HG03520 (cell line): ENCODE measurements around the gene PSMD12.
"Not testable (repeated sequence)": the region's sequence is repeated elsewhere in the genome, so short reads cannot be mapped to it uniquely, and the experiment has no call there.

Experiments used
- ATAC-seq: cut with Tn5 transposase; IDR thresholded peaks from one replicate; pipeline ENCODE4 v1.9.1; 2021; ENCODE audit warnings: mild to moderate bottlenecking, moderate library complexity; ENCODE audit not compliant: unreplicated experiment

The PSMD12 gene

DNA sequence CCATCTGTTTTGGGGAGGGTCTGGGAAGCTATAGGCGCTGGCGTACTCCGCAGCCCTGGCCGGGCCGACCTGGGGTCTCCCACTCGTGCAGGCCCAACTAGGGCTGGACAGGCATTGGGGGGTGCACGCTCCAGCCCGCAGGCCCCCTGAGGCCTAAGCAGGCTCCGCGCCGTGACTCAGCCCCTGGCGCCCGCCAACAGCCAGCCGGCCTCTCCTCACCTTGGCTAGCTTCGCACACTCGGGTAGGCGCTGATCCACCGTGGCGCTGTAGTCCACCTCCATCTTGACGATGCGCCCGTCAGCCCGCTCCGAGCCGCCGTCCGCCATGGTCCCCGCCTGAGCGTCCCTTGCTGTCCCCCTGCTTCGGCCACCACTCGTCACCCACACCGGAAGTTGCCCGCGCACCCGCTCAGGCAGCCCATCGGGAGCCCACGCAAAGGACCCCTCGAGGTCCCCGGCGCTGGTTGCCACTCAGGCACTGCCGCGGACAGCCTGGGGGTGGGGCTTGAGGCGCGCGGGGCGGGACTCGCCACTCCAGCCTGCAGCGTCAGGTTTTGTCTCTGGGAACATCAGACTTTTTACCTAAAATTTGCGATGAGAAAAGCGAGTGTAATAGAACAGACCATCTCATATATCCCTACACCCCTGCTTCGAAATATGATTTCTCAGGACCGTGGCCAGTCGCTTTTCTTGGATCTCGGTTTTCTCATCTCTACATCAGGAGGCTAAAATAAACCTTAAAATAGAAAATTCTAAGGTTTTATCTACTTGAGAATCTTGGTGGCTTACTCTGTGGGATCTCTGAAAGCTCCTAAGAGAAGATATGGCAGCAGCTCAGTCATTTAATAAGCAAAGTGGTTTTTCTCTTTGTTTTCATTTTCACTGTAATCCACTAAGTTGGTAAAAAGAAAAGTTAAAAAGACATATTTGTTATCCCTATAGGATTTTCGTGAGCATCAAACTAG, at the start of gene PSMD12:
TSS of gene PSMD12 (minus strand) at position 385 of the 965 bp plus-strand sequence. CDS start at position 327, 58 bp downstream.
- ATAC-seq = peak; percentile 63

DNA sequence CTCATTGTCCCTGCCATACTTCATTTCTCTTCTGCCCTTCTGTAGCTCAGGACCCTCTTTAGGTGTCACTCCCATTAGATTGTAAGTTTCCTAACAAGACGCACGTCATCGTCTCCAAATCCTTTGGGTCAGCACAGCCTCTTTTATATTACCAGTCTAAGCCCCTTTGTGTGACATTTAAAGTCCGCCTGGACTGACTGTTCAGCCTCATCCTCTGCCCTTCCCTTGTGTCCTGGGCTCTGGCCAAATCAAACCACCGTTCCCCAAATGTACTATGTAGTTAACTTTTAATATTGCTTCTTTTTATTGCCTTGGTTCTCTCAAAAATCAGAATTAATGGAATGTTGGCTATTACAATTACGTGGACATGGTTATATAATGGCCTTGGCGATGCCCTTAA, 48.9 kb upstream of the PSMD12 start:
- no peak for ATAC-seq

DNA sequence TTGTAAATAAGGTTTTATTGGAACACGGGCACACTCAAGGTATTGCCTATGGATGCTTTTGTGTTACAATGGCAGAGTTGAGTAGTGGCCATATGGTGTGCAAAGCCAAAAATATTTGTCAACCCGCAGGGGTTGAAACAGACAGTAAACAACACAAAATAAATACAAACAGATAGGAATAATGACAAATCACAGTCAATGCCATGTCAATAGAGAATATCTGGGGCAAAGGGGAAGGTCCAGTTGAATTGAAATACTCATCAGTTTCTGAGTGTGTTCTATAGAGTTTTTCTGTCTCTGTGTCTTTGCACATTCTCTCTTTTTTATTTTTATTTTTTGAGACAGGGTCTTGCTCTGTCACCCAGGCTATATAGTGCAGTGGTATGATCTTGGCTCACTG, 48.2 kb upstream of the PSMD12 start:
- ATAC-seq = no peak

DNA sequence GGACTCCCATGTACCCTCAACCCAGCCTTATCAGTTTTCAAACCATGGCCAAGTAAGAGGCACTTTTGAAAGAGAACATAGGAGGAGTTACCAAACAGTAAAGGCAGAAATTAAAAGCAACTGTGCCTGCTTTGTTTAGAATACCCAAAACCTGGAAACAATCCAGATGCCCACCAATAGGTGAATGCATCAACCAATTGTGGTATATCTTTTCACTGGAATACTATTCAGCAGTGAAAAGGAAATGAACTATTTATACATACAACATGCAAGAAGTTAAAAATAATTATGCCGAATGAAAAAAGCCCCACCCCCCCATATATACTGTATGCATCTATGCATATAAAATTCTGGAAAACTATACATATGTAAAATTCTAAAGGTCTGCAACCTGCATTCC, 47.8 kb upstream of the PSMD12 start:
- ATAC-seq = no peak

DNA sequence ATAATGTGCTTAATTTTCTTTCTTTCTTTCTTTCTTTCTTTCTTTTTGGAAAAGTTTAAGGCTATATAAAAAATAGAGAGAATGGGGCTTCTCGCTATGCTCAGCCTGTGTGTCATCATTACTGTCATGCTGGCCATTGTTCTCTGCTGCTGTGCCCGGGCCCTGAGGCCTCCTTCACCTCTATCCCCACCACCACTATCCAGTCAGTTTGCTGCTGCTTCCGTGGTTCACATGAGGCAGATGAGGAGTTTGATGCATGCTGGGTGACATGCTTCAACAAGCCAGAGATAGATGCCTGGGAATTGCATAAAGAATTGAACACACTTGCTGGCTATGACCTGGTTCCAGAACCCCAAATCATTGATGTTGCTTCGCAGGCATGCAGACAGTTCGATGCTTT, 47.0 kb upstream of the PSMD12 start:
- ATAC-seq = no peak

DNA sequence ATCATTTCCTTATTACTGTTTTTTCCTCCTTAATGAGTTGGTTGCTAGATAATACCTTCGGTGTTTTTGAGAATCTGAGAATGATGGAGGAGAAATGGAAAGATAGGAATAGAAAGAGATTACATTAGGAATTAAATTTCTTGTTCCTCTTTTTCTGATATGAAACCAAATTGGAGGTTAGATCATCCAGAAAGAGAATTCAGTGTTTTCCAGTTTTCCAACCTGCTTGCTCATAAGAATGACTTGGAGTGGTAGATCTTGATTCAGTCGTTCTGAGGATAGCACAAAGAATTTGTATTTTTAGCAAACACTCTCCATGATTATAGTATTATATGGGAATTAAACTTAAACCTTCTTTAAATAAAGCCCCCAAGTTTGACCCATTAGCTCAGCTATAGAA, 46.6 kb upstream of the PSMD12 start:
- ATAC-seq = no peak

DNA sequence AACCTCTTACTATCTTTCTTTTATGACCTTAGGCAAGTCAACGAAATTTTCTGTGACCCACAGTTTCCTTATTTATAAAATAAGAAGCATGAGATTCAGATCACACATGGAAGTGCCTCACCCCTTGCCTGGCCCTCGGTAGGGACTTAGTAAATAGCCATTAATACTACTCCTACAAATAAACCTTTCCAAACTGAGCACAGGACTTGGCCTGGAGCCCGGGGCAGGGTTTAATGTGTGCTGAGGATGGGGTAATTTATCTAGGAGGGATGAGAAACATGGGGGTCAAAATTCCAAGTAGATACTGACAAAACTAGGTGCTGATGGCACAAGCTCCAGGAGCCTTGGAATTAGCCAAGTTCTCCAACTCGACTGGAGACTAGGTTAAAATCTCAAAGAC, 45.7 kb upstream of the PSMD12 start:
- no peak for ATAC-seq

DNA sequence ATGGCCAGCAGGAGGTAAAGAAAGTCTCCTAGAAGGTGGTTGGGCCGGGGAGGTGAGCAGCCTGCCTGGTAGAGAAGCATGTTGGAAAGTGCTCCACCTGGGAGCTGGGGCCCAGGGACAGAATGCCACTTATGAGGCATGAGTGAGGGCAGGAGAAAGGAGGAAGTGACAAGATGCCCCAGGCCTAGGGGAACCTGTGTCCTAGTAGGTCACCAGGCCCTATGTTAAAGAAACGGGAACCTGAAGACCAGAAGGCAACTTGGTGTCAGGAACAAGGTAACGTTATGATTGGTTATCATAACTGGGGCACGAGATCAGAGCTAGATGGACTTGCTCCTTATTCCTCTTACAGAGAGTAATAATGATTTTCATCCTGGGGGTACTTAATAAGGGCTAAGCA, 45.0 kb upstream of the PSMD12 start:
- ATAC-seq = no peak

DNA sequence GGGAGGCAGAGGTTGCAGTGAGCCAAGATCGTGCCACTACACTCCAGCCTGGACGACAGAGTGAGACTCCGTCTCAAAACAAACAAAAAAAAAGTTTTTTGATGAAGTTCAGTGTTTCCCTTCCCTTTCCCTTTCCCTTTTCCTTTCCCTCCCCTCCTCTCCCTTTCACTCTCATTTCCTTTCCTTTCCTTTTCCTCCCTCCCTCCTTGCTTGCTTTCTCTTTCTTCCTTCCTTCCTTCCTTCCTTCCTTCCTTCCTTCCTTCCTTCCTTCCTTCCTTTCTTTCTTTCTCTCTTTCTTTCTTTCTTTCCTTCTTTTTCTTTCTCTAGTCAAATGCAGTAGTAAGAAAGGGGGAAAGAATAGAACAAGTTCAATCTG, 42.1 kb upstream of the PSMD12 start:
- ATAC-seq = not testable (repeated sequence)

DNA sequence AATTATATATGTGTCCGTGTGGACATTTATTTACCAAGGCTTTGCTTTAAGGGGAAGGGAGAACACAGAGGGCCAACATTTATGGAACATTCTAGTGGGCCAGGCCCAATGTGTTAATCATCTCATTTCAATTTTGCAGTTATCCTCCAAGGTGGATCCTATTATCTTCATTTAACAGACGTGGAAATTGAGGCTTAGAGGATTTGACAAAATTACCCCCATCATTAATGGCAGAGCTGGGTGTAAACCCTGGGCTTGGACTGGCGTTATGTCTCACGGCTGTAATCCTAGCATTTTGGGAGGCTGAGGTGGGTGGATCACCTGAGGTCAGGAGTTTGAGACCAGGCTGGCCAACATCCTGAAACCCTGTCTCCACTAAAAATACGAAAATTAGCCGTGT, 37.1 kb upstream of the PSMD12 start:
- ATAC-seq = no peak

DNA sequence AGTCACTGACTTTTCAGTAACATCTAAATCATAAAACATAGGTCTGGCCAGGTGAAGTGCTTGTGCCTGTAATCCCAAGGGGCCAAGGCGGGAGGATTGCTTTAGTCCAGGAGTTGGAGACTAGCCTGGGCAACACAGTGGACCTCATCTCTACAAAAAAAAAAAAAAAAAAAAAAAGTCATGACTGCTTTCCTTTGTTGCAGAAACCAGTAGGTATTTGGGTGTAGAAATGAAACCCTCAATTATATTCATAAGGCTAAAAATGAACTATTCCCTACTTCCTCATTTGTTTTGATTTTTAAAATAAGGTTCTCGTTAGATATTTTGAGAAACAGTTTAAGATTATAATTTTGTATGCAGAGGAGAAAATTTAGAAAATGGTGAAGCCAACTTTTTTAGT, 36.7 kb upstream of the PSMD12 start:
- no peak for ATAC-seq

DNA sequence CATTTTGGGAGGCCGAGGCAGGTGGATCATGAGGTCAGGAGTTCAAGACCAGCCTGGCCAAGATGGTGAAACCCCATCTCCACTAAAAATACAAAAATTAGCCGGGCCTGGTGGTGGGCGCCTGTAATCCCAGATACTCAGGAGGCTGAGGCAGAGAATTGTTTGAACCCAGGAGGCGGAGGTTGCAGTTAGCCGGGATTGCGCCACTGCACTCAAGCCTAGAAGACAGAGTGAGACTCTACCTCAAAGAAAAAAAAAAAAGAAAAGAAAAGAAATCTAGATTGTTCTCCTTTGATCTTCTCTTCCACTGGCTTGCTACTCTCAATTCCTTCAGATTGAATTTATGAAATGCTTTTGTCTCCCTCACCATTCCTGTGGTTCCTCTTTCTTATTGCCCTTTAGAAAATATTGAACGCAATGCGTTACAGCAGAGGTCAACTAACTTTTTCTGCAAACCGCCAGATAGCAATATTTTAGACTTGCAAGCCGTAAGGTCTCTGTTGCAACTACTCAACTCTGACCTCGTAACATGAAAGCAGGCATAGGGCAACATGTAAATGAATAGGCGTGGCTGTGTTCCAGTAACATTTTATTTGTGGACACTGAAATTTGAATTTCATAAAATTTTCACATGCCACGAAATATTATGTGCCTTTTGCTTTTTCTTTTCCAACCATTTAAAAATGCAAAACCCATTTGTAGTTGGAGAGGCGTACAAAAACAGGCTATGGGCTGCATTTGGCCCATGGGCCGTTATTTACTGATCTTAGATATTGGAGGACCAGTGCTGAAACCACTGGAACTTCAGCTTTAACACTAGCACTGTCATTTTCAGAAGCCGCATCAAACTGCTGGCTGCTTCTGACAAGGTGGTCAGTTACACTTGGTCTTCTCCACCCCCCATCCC, 35.5 kb upstream of the PSMD12 start:
- no peak for ATAC-seq

DNA sequence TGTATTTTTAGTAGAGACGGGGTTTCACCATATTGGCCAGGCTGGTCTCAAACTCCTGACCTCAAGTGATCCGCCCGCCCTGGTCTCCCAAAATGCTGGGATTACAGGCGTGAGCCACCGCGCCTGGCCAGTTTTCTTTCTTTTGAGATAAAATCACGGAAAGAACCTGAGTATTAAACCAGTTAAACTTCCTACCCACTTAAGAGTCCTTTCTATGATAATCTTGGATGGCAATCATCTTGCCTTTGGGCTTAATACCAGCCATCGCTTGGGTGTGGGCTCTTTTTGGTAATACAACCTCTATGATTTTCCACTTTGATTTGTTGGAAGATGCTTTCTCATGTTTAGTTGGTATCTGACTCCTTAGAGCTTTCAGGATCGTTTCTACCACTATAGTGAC, 34.7 kb upstream of the PSMD12 start:
- ATAC-seq = no peak

DNA sequence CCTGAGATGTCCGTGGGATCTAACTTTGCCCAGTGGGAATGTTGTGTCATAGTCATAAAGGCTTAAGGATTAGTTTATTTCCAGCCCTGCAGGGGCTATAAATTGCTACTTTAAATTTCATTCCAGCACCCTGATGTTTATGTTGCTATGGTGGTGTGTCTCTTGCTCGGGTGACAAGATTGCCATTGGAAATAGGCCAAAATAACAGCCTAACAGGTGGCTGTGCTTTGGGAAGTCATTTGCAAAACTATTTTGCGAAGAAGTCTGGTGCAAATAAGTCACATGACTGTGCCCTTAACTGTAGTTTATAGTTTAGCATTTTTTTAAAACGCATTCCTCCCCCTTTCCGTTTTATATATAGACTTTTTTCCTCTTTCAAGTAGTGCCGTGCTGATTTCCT, 33.8 kb upstream of the PSMD12 start:
- no peak for ATAC-seq

DNA sequence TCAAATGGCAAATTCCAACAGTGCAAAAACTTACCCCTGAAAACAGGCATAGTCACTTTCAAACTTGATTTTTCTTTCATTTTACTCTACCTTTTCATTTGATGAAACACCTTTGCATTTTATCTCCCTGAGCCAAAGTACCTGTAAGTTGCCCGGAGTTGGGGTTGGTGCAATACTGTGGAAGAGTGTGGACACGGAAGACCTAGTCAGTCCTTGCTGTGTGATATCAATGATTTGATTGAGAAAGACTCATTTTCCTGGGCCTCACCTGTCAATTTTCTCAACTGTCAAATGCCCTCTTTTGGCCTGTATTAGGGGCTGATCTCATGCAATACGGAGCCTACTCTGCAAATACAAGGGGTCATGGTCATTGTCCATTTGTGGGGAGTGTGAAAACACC, 33.3 kb upstream of the PSMD12 start:
- no peak for ATAC-seq

DNA sequence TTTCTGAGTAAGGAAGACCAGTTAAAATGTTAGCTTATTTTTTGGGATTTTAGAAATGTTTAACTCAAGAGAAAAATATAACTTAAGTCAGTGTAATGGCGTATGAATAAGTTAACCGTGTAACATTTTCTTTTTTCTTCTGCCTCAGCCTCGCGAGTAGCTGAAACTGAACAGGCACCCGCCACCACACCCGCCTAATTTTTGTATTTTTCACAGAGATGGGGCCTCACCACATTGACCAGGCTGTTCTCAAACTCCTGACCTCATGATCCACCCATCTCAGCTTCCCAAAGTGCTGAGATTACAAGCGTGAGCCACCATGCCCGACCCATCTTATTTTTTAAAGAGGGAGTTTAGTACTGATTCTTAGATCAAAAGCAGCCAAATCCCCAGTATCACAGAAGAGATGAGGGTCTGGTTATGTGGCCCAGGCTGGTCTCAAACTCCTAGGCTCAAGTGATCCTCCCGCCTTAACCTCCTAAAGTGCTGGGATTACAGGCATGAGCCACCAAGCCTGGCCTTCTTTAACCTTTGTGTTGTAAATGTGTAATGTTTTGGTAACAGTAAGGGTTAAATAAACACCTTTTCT, 27.5 kb upstream of the PSMD12 start:
- no peak for ATAC-seq

DNA sequence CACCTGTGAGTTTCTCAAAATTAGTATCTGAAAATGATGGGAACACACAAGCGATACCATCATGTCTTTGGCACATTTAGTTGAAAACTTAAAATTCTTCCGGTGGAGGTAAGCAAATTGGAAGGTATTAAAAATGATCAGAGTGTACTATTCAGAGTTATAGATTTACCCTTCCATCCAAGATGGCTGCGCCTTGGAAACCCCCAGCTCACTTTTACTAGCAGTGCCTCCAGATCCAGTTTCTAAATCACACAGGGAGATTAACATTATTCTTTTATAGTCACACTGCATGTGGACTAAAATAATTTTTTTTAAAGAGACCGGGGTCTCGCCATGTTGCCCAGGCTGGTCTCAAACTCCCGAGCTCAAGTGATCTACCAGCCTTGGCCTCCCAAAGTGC, 25.7 kb upstream of the PSMD12 start:
- no peak for ATAC-seq

DNA sequence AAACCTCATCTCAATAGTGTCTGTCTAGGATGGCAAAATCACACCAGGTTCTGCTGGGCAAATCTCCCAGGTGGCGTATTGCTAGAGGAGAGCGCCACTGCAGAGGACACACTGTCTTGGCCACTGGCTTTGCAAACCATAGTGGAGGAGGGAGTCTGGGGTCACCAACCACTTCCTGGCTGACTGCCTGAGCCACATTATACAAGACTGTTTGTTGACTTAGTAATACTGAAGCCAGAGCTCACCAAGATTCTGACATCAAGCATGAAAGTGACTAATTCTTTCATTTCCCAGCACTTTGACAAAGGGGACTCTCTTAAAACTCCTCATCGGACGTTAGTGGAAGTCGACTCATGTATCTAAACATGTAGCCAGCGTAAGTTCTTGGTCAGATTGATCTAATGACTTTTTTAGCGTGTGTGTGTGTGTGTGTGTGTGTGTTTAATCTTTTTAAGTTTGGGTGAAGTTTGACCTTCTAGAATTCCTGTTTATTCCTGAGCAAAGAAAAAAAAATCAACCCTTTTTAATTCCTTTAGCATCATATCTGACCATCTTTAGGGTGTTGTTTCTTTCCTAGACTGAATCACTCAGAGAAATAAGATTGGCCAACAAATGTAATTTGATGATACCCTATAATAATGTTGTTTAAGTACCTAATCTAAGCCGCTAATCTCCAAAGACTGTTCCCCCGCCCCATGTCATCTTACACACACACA, 24.4 kb upstream of the PSMD12 start:
- ATAC-seq = peak; percentile 92

DNA sequence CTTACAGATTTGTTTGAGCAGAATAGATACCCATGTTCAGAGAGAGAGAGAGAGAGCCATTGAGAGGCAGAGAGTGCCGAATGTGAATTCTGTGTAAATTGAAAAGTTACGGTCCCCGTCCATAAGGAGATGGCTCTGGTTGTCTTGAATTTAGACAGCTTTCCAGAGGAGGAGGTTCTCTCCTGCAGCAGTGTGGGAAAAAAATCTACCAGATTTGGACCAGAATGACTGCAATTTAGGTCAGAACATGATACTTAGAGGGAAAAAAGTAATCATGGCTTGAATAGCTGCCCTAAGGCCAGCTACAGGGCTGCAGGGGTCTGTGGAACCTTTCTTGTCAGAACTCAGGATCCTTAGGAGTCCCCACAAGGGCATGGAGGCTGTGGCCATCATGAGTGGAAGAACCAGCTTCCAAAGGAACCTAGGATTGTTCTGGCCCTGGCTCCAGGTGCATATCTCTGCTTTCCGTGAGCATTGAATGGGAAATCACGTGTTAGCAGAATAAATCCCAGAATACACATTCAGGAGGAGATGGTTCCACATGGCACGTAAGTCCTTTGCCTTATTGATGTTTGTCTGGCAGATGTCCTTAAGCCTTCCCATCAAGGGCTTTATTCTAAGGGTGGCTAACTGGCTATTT, 23.7 kb upstream of the PSMD12 start:
- no peak for ATAC-seq

DNA sequence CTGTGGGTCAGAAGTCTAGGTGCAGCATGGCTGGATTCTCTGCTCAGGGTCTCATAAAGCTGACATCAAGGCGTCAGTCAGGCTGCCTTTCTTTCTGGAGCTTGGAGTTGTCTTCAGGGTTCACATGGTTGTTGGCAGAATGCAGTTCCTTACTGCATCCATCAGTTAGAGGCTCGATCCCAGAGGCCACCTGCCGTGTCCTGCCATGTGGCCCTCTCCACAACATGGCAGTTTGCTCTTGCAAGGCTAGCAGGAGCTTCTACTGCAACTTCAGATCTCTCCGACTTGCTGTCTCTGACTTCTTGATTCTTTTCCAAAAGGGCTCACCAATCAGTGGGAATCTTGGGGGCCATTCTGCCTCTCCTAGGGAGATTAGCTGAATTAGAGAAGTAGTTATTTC, 22.6 kb upstream of the PSMD12 start:
- ATAC-seq = no peak
